ENCODE data around the gene SUGCT. TPM values are rescaled to one million over a fixed set of nuclear protein-coding genes. Genes with fewer than 3 reads are reported as not detected.

SUGCT gene
- total RNA-seq, 1 donor from 2014 or later, result 7.1 TPM

- no peaks in the 10 kb centered on the region for H3K27me3 Mint-ChIP-seq
- peaks cover 3% of the 10 kb centered on the region for H3K36me3 Mint-ChIP-seq
- no peaks in the 10 kb centered on the region for H3K9me3 Mint-ChIP-seq
- no peaks in the 10 kb centered on the region for H3K4me1 Mint-ChIP-seq (ENCODE audit: unreplicated experiment)
- DNase-seq (ENCODE audit: extremely low spot score, unreplicated experiment), result no peak
- H3K27ac Mint-ChIP-seq, result no peak overlapping the region
- no peak overlapping the region for H3K4me3 Mint-ChIP-seq
- no peak for TF ChIP-seq CTCF (conservative IDR thresholded peaks at IDR 0.05)
Measured at GRCh38 chr7:40356312-40356711, 221.5 kb downstream of the SUGCT start.

GRCh38 chr7:40356871-40357709 is 222.3 kb downstream of the SUGCT start:
- no peak for DNase-seq (ENCODE audit: extremely low spot score, unreplicated experiment)
- H3K9me3 Mint-ChIP-seq, result peaks cover 4% of the 10 kb centered on the region
- H3K36me3 Mint-ChIP-seq, result peaks cover 3% of the 10 kb centered on the region
- no peaks in the 10 kb centered on the region for H3K4me1 Mint-ChIP-seq (ENCODE audit: unreplicated experiment)
- no peak overlapping the region for H3K4me3 Mint-ChIP-seq
- no peak overlapping the region for H3K27ac Mint-ChIP-seq
- no peaks in the 10 kb centered on the region for H3K27me3 Mint-ChIP-seq
- TF ChIP-seq CTCF (conservative IDR thresholded peaks at IDR 0.05), result no peak

- Mint-ChIP-seq H3K4me3 (no peak overlapping the region), H3K27ac (no peak overlapping the region), H3K27me3 (no peaks in the 10 kb centered on the region), H3K36me3 (no peaks in the 10 kb centered on the region), H3K4me1 (ENCODE audit: unreplicated experiment) (no peaks in the 10 kb centered on the region), H3K9me3 (peaks cover 5% of the 10 kb centered on the region)
- DNase-seq (ENCODE audit: extremely low spot score, unreplicated experiment), result no peak
- no peak for TF ChIP-seq CTCF (conservative IDR thresholded peaks at IDR 0.05)
Measured at GRCh38 chr7:40369641-40370277, 235.0 kb downstream of the SUGCT start.

- H3K4me3 Mint-ChIP-seq, result no peak overlapping the region
- peaks cover 5% of the 10 kb centered on the region for H3K9me3 Mint-ChIP-seq
- no peak overlapping the region for H3K27ac Mint-ChIP-seq
- no peak for TF ChIP-seq CTCF (conservative IDR thresholded peaks at IDR 0.05)
- no peaks in the 10 kb centered on the region for H3K36me3 Mint-ChIP-seq
- H3K27me3 Mint-ChIP-seq, result no peaks in the 10 kb centered on the region
- H3K4me1 Mint-ChIP-seq (ENCODE audit: unreplicated experiment), result no peaks in the 10 kb centered on the region
- DNase-seq (ENCODE audit: extremely low spot score, unreplicated experiment), result no peak
Measured at GRCh38 chr7:40371806-40372440, 237.1 kb downstream of the SUGCT start.

- H3K27me3 Mint-ChIP-seq, result no peaks in the 10 kb centered on the region
- H3K4me1 Mint-ChIP-seq (ENCODE audit: unreplicated experiment), result no peaks in the 10 kb centered on the region
- DNase-seq (ENCODE audit: extremely low spot score, unreplicated experiment), result no peak
- H3K9me3 Mint-ChIP-seq, result no peaks in the 10 kb centered on the region
- H3K4me3 Mint-ChIP-seq, result no peak overlapping the region
- TF ChIP-seq CTCF (conservative IDR thresholded peaks at IDR 0.05), result no peak
- no peak overlapping the region for H3K27ac Mint-ChIP-seq
- H3K36me3 Mint-ChIP-seq, result no peaks in the 10 kb centered on the region
Measured at GRCh38 chr7:40374575-40374974, 239.8 kb downstream of the SUGCT start.

All from type B pancreatic cell (in vitro differentiated cells).